Rectal smooth muscle tissue (tissue), 1 donor: ENCODE data around the gene ADAMTS18.

ENCODE experiments used
- H3K27ac ChIP-seq: one replicate; pipeline ENCODE4 v1.7.0; 2013; ENCODE audit warnings: low read depth, low read length, inconsistent platforms
- H3K27me3 ChIP-seq: one replicate; pipeline ENCODE4 v1.7.0; 2013; ENCODE audit warnings: low read length; ENCODE audit not compliant: control insufficient read depth, insufficient read depth
- H3K36me3 ChIP-seq: one replicate; pipeline ENCODE4 v1.7.0; 2013; ENCODE audit warnings: low read length; ENCODE audit not compliant: control insufficient read depth, insufficient read depth
- H3K4me1 ChIP-seq: one replicate; pipeline ENCODE4 v1.7.0; 2013; ENCODE audit warnings: low read length; ENCODE audit not compliant: control insufficient read depth, insufficient read depth
- H3K4me3 ChIP-seq: one replicate; pipeline ENCODE4 v1.7.0; 2013; ENCODE audit warnings: low read length
- H3K9ac ChIP-seq: one replicate; pipeline ENCODE4 v1.7.0; 2013; ENCODE audit warnings: low read length

Gene ADAMTS18

DNA sequence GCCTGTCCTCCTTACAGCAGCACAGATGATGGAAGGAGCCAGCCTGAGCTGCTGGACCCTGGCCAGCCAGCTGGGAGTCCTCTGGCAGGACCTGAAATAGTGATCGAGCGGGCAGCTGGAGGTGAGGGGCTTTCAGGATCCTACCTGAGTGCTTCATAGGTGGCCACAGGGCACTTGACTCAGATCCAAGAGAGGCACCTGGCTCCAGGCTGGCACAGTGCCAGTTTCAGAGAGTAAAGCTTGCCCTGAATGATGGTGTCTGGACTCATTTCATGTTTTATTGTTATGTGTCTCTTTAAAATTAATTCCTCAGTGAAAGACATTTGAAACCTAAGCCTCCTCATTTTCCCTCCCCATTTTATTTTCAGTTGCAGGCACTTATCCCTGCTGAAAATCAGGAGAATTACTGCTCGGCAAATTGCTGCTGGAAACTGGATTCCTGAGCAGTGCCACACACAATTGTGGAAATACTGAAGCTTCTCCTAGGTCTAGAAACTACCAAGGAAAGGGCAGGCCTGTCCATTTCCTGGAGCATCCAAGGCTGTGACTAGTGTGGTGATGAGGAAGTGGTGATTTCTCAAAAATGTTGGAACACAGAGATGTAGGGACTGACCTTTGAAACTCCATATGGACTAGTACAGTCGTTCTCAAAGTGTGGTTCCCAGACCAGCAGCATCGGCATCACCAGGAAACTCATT is 16.1 kb upstream of the ADAMTS18 start:
- Histone ChIP-seq H3K9ac (no peak overlapping the region), H3K36me3 (no peaks in the 10 kb centered on the region), H3K4me1 (no peaks in the 10 kb centered on the region), H3K27ac (no peak overlapping the region), H3K4me3 (no peak overlapping the region), H3K27me3 (no peaks in the 10 kb centered on the region)

DNA sequence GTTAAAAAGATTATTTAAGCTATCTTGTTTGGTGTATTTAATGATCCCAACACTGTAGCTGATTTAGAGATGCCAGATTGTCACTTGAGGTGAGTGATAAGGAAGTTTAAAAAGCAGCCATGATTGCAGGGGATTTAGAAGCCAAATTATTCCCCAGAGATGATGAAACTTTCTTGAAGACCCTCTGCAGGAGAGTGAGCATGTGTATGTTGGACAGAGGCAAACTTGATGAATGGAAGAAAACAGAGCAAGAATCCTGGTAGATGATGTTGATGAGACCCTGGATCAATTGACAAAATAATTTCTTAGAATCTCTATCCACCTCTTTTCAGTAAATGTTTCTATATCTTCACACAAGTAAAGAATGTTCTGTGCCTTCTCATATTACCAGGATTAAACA is 14.4 kb upstream of the ADAMTS18 start:
- Histone ChIP-seq H3K27ac (no peak overlapping the region), H3K9ac (no peak overlapping the region), H3K36me3 (no peaks in the 10 kb centered on the region), H3K4me3 (no peak overlapping the region), H3K27me3 (no peaks in the 10 kb centered on the region), H3K4me1 (no peaks in the 10 kb centered on the region)

DNA sequence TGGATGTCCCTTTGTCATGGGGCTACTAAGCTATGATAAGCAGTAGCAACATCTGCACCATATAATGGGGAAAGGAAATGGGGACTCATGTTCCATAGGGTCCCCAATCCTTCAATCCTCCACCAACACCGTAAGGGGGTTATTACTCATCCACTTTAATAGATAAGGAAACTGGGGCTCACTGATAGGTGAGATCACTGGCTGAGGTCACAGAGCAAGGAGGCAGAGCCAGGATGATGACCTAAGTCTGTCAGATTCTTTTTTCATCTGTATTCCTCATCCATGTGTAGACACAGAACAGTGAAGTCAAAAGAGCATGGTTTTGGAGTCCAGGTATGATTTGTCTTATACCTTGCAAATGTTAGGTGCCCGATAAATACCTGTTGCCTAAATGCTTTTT is 10.5 kb upstream of the ADAMTS18 start:
- Histone ChIP-seq H3K4me3 (no peak overlapping the region), H3K27ac (no peak overlapping the region), H3K27me3 (no peaks in the 10 kb centered on the region), H3K9ac (no peak overlapping the region), H3K36me3 (no peaks in the 10 kb centered on the region), H3K4me1 (no peaks in the 10 kb centered on the region)

DNA sequence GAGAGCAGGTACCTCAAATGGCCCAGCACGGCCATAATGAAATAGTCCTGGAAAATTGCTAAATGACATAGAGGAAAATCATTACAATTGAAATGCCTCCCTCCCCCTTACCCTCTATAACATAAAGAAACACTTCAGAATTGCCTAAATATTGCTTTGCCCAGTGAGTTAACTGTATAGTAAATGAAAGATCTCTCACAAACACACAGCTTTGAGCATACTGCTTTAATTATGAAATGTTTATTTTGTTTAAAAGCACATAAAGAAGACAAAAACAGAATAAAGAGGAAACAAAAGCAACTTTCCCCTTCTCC is 9.3 kb upstream of the ADAMTS18 start:
- H3K4me1 ChIP-seq = no peaks in the 10 kb centered on the region
- H3K9ac ChIP-seq = no peak overlapping the region
- H3K27ac ChIP-seq = no peak overlapping the region
- H3K27me3 ChIP-seq = no peaks in the 10 kb centered on the region
- H3K4me3 ChIP-seq = no peak overlapping the region
- no peaks in the 10 kb centered on the region for H3K36me3 ChIP-seq

DNA sequence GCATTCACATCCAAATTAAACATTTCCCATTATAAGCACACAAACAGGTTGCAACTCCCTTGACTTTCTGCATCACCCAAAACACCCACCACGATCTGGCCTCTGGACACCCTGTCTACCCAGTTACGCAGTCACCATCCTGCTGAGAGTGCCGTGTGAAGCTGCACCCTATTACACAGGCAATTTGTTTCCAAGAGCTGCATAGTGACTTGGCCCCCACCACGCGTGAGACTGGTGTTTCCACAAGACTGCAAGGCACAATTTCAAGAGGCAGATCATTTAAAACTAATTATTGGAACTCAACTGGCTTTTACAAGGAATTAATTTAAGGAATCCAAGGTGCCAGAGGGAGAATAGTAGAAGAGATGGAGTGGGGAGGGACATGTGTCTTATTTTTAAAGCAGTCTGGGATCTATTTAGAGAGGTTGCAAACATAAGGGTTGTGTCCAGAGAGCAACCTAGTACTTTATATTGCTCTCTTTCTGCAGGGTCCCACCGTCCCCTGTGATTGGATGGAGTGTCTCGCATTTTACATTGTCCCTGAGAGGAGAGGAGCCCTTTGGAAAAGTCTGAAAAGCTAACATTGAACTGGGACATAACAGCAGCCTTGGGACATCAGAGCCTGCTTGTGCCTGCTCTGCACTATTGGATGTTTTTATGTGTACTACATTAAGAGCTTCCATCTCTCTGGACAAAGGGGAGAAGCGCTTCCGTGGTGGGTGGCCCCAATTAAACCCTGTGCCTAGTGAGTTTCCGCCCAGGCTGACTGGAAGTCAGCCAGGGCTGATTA is 8.7 kb upstream of the ADAMTS18 start:
- no peak overlapping the region for H3K4me3 ChIP-seq

DNA sequence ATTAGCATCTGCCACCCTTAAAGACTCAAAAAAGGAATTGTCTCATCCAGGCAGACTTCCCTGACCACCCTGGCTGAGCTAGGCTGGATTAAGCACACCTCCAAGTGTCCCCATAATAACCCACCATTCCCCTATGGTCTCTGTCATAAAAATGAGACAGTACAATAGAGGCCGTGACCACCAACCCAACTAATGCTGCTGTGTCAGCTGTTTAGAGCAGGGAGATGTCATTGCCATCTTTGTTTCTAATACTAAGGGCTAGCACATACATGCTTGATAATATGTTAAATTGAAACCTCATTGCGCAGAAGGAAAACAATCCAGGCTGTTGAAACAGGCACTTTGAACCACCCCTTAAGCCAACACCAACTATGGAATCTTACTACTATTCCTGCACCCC is 7.2 kb upstream of the ADAMTS18 start:
- H3K36me3 ChIP-seq = no peaks in the 10 kb centered on the region
- no peak overlapping the region for H3K9ac ChIP-seq
- H3K27me3 ChIP-seq = no peaks in the 10 kb centered on the region
- H3K4me1 ChIP-seq = no peaks in the 10 kb centered on the region
- no peak overlapping the region for H3K27ac ChIP-seq
- H3K4me3 ChIP-seq = no peak overlapping the region

More for the DNA sequence above, 8.7 kb upstream of the ADAMTS18 start:
- Histone ChIP-seq H3K9ac (no peak overlapping the region), H3K27me3 (no peaks in the 10 kb centered on the region), H3K4me1 (no peaks in the 10 kb centered on the region), H3K27ac (no peak overlapping the region), H3K36me3 (no peaks in the 10 kb centered on the region)

DNA sequence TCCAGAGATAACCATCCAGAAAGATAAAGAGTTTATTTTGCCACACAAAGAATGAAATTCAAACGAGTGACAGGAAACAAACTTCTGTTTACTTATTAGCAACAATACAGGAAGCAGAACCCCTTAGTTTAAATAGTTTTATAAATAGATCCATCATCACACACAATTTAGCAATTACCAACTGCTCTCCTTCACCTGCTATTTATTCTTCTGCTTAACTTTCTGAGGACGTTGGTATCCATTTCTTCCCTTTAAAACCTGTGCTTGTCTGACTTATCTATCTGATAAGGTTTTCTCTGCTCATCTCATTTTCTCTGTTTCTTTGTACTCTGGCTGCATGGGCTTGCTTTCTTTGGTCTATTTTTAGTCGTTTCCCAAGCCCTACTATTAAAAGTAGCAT is 4.3 kb upstream of the ADAMTS18 start:
- Histone ChIP-seq H3K4me1 (no peaks in the 10 kb centered on the region), H3K27ac (no peak overlapping the region), H3K36me3 (no peaks in the 10 kb centered on the region), H3K9ac (no peak overlapping the region), H3K27me3 (no peaks in the 10 kb centered on the region), H3K4me3 (no peak overlapping the region)

DNA sequence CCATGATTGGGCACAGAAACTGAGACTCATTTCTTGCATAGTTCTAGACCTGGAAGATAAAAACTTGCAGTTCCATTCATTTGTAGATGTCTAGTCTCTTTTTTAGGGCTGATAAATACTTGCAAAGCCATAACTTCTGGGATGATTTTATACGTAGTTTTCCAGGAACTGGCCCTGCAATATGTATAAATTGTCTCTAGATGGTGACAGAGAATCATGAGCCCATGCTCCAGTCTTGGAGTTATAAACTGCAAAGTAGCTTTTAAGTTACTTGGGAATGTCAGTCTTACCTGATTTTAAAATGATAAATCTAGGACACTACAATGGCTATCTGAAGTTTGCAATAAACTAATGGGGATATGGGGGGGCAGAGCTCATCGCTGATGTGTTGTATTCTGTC is 3.0 kb upstream of the ADAMTS18 start:
- H3K36me3 ChIP-seq = no peaks in the 10 kb centered on the region
- H3K27me3 ChIP-seq = no peaks in the 10 kb centered on the region
- H3K27ac ChIP-seq = no peak overlapping the region
- no peaks in the 10 kb centered on the region for H3K4me1 ChIP-seq
- no peak overlapping the region for H3K9ac ChIP-seq
- H3K4me3 ChIP-seq = no peak overlapping the region

DNA sequence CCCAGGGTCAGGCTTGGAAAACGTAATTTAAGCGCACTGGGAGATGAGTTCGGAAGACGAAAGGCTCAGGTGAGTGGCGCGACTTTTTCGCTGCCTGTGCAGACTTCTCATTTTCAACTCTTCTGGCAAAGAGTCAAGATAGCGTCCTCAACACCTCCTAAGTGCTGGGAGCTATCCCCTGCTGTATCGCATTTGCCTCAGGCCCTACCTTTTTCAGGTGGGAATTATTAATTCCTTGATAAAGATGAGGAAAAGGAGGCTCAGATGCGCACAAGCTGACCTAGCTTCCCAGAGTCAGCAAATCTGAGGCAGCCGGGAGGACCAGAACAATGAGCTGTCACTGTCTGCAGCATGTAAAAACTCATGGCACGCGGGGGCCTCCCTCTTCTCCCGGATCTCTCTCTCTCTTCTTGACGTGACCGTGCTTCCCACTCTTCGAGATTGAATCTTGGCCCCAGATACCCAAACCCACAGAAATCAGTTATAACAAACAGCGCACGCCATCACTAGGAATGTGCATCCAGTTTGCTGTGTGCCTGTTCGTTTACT is 512 bp upstream of the ADAMTS18 start:
- H3K4me1 ChIP-seq = no peaks in the 10 kb centered on the region
- no peaks in the 10 kb centered on the region for H3K27me3 ChIP-seq
- no peak overlapping the region for H3K27ac ChIP-seq
- no peak overlapping the region for H3K4me3 ChIP-seq
- no peak overlapping the region for H3K9ac ChIP-seq
- no peaks in the 10 kb centered on the region for H3K36me3 ChIP-seq

DNA sequence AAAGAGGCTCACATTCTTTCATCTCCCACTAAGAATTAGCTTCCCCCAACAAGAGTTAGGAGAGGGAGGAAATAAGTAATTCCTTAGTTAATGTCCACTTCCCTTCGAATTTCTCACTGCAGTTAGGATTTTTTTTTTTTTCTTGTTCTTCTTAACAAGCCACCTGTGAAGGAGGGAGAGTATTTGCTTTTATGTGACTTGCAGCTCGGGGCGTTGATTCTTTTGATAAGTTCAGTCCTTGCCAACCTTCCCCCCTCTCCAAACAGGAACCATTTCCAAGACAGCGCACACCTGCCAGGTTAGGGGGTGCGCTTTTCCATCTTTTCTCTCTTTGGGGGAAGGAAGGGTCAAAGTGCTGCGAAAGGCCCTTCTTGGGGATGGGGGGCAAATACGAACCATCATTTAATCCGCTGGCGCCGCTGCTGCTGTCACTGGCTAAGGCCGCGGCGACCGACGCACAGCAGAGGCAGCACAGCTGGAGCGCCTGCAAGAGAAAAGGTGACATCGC is 758 bp downstream of the ADAMTS18 start:
- Histone ChIP-seq H3K27ac (no peak overlapping the region), H3K36me3 (no peaks in the 10 kb centered on the region), H3K4me1 (no peaks in the 10 kb centered on the region), H3K27me3 (no peaks in the 10 kb centered on the region), H3K4me3 (no peak overlapping the region), H3K9ac (no peak overlapping the region)

DNA sequence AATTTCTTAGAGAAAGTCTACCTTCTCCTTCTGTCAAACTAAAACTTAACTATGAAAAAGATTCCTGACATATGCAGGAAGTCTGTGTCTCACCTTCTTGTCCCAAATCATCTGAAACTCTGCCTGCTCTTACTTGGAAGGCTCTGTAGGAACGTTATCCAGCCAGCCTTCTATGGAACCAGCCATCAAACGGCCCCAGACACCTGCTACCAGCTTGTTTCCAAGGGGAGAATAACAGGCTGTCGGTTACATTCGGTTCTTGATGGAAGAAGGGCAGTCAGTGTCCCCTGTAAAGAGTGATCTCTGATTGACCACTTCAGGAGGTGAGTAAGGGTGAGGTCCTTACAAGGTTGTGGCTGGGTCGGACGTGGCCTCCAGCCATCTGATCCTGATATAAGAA is 1.7 kb downstream of the ADAMTS18 start:
- Histone ChIP-seq H3K4me3 (no peak overlapping the region), H3K27me3 (no peaks in the 10 kb centered on the region), H3K9ac (no peak overlapping the region), H3K36me3 (no peaks in the 10 kb centered on the region), H3K27ac (no peak overlapping the region), H3K4me1 (no peaks in the 10 kb centered on the region)

DNA sequence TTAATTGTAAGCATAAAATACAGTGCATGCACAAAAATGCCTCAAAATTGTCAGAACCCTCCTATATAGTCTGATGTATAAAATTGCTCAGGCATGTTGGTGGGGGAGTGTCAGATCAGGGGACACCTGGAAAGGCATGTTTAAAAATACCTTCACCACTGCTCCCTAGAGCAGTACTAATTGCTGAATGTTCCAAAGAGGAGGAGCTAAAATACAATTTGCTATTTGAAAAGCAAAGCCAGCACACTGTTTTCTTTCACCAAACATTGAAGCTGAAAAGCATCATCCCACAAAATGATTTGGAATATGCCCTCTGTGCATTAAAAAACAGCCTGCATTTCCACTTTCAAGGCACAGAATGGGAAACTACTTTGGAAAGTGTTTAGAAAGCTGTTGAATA is 2.6 kb downstream of the ADAMTS18 start:
- Histone ChIP-seq H3K4me1 (no peaks in the 10 kb centered on the region), H3K27me3 (no peaks in the 10 kb centered on the region), H3K9ac (no peak overlapping the region), H3K36me3 (no peaks in the 10 kb centered on the region), H3K27ac (no peak overlapping the region), H3K4me3 (no peak overlapping the region)
